GM18867 (cell line): ENCODE measurements around the gene SOCS2.

Experiments
- ATAC-seq: cut with Tn5 transposase; IDR thresholded peaks from one replicate; pipeline ENCODE4 v1.9.1; 2021; ENCODE audit warnings: mild to moderate bottlenecking, moderate library complexity; ENCODE audit not compliant: unreplicated experiment

Gene SOCS2

DNA sequence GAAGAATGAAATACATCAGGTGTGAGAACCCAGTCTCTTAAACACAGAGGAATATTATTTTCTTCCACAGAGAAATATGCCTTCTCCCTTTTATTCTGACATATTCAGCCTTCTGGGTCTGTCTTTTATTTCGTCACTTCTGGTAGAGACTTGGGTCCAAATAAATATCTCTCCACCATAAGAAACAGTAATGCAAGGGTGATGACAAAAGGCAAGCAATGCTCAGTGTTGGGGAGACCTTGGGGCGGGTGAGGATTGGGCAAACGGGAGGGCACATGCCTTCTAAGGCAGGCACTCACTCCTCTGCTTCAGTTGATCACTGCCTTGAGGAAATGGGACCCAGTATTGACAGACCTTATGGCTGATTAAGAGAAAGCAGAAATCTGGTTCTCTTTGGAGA is 6.7 kb upstream of the SOCS2 start:
- ATAC-seq, result no peak

DNA sequence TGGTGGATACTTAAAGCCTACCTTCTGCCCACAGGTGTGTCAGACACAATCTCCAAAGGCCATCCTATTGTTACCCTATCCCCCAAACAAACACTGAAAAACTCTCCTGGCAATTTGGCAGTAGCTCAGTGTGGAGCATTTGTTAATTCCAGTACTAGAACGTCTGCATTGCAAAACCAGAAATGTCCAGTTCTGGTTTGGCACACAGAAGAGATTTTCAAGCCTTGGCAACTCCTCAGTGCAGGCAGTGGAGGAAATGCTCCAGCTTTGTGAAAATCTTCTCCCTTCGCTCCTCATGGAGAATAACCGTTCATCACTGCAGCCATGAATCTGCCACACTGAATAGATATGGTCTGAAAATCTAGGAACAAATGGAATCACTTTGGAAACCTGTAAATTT is 5.3 kb upstream of the SOCS2 start:
- ATAC-seq, result no peak

DNA sequence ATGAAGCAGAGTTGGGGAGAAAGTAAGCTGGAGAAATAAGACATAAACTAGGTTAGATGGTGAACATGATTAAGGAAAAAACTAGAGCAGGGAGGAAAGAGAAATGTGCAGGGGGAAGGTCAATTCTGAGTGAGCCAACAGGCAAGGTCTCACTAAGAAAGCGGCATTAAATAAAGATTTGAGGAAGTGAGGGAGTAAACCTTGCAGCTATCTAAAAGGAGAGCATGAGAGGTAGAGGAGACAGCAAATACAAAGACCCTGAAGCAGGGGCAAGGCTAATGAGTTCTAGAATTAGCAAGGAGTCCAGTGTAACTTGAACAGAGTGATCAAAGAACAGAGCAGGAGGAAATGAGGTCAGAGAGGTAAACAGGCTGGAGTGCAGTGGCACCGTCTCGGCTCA is 4.4 kb upstream of the SOCS2 start:
- ATAC-seq, result no peak

DNA sequence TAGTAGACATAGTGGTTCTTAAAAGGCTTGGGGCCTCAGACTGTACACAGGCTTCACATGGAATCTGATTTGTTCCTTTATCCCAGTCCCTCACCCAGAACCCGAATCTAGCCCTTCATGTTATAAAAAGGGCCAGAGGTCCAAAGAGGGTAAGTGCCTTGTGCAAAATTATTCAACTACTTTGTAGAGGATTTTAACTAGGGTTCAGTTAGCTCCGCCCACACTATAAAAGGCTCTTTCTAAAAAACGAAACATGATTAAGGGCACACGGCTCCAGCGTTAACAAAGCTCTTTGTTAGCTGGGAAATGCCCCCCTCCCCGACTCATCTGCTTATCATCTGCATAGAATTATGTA is 3.2 kb upstream of the SOCS2 start:
- ATAC-seq, result peak; percentile 0

DNA sequence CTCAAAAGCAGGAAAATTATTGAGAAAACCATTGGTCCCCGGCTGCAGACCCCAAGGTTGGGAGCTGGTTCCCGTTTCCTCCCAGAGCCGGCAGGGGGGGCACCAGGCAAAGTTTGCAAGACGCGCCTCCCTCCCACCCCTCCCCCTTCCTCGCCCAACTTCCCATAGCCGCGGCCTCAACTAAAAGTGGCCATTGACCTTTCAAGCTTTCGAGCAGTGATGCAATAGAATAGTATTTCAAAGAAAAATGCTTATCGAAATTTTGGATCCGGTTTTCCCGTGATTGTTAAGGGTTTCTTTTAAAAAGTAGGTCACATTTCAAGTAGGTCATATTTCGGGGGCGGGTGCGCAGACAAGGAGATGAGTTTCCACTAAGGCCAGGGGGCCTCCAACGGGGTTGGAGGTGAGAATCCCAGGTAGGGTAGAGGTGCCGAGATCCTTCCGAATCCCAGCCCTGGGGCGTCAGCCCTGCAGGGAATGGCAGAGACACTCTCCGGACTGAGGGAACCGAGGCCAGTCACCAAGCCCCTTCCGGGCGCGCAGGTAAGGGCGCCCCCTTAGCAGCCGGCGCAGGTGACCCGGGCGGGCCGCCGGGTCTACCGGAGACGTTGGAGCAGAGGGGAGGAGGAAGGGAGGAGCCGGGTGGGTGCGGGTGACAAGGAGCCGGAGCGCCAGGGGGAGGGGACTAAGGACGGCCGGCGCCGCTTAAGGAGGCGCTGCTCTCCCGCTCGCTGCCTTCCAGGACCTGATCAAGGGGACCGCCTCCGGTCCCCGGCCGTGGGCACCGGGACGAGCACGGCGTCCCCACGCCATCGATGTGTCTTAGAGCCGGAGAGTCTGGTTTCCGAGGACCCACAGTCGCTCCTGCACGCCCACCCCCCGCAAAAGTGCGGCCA is 2.6 kb upstream of the SOCS2 start:
- ATAC-seq, result peak; percentile 46

DNA sequence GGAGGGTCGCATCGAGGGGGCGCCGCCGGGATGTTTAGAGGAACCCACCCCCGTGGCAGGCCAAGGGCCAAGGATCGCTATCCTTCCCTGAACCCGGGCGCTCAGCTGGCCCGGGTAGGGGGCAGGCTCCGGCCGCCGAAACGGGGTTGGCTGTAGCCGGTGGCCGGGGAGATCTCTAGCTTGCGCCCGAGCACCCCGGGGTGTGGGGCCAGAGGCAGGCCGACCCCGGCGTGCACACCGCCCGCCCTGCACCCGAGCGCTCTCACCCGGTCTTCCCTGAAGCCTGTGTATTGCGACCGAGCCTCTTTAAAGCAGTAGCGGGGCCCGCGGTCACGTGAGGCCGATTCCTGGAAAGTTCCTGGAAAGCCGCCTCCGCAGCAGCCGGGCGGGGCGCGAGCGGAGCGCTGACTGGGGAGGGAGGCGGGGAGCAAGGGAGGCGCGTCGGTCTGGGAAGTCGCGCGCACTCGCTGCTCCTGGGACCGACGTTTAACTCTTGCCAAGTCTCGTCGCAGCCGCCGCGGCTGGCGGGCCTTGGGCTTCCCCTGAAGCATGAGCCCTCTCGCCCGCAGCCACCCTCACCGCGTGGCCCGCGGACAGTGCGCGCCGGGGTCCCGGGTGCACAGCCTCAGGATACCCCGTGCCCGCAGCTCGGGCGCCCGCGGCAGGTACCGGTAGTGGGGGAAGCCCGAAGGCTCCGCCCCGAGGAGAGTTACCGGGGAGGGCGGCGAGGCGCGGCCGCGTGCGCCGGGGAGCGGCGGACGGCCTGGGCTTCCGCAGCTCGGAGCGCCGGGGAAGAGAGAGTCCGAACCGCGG is 1.7 kb upstream of the SOCS2 start:
- ATAC-seq, result peak; percentile 56

DNA sequence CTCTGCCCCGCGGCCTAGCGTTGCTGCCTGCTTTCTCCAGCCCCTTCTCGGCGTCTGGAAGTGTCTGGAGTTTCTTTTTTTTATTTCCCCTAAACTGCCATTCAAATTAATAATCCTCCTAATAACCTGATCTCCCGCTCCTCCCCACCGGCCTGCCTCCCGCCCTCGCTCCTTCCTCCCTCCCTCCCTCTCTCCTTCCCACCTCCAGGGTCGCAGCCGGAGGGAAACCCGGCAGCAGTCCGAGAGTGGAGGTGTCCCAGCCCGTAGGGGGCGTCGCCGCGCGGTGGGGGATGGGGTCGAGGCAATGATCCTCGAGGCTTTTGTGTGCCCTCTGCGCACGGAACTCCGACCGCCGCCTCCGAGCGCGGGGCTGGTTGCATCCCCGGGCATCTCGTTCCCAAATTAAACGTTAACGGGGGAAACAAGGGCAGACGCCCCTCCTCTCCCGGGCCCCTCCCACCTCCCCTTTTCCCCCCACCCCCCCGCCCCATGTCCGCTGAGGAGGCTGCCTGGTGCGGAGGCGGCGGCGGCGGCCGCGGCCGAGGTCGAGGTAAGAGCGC is 1.0 kb upstream of the SOCS2 start:
- ATAC-seq, result peak; percentile 21

DNA sequence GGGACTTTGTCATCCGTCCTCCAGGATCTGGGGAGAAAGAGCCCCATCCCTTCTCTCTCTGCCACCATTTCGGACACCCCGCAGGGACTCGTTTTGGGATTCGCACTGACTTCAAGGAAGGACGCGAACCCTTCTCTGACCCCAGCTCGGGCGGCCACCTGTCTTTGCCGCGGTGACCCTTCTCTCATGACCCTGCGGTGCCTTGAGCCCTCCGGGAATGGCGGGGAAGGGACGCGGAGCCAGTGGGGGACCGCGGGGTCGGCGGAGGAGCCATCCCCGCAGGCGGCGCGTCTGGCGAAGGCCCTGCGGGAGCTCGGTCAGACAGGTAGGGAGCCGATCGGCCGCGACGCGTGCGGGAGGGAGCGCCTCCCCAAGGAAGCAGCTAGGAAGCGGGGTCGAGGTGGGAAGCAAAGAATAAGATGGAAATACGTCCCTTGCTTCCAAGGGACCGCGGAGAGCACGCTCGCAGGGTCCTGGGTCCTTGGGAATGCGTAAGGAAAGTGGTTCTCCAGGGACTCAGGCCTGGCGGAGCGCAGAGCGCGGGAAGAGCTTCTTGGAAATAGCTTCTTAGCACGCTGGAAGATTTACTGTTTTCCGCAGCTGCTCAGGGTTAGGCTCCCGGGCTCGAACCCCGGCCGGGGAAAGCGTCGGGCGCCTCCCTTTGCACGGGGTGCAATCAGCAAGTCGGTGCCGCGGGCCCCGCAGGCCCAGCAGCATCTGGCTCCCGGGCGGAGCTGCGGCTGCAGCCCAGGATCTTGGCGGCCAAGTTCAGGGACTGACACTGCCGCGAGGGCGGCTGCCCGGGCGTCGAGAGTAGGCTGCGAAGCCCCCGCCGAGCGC is 457 bp downstream of the SOCS2 start:
- ATAC-seq, result no peak

DNA sequence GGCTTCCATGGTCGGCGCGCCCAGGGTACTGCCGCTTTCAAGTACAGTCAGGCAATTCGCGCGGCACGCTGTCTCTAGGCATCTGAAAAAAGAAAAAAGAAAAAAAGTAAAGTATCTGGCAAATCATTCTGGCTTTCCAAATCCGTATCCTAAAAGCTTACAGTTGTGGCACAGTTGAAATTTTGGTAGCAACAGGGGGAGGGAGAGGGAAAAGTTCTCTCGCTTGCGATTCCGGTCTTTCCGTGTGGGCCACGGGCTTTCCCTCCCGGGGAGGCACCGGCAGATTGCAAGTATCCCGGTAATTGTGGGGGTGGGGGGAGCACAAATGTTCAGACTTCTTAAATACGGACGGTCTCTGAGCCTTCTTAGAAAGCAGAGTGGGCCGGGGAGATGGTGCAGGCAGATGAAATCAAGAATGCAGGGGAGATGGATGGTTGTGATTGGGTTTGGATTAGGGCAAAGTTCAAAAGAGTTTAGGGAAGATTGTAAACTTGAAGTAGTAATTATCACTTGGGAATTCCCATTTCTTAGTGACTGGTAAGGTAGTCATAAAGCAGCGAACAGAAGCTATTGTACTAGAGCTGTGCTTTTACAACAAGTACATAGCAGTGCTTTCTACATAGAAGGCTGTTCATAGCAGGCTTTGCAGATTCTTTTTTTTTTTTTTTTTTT is 1.2 kb downstream of the SOCS2 start:
- ATAC-seq, result no peak

DNA sequence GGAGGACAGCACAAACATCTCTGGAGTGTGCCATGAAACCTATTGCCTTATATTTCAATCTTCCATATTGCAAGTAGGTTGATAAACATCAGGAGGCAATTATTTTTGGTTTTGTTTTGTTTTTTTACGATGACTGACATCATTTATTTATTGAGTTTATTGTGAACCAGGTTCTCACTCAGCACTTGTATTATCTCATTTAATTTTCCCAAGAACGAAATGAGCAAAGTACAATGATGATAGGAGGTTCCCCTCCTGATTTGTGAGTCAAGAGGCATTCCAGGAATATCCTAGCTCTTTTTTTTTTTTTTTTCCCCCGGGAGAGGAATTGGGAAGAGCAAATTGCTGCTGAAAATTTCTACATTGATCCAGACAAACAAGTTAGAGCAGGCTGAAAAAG is 4.7 kb downstream of the SOCS2 start:
- ATAC-seq, result no peak

DNA sequence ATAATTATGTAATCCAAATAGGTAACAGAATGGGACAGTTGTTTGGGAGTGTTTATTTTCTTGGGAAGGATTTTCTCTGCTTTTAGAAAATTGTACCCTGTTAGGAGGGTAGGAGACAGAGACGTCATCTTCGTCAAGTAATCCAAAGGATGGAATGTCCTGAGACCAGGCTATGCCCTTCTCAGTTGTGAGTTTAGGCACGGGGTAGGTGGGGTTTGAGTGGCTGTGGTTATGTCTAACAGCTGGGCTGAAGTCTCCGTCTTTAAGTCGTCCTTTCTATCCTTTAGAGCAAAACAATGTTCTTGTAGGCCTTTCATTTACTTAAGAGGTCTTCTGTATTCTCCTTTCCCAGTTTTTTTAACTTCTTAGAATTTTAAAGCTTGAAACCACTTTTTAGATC is 5.7 kb downstream of the SOCS2 start:
- ATAC-seq, result no peak

DNA sequence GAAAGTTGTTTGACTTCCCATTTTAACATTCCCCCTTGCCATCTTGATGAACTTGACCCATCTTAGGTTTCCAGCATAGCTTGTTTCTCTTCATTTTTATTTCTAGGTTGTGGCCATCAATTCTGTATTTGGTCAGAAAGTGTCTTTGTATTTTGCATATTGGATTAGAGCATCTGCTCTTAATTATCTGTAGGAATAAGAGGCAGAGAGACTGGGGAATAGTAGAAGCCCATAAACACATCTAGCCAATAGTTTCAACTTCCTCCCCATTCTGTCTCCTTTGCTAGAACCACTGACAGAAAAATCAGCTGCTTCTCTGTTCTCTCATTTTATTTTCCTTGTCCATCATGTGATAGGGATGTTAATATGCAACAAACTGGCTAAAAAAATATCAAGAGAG is 8.2 kb downstream of the SOCS2 start:
- ATAC-seq, result no peak

DNA sequence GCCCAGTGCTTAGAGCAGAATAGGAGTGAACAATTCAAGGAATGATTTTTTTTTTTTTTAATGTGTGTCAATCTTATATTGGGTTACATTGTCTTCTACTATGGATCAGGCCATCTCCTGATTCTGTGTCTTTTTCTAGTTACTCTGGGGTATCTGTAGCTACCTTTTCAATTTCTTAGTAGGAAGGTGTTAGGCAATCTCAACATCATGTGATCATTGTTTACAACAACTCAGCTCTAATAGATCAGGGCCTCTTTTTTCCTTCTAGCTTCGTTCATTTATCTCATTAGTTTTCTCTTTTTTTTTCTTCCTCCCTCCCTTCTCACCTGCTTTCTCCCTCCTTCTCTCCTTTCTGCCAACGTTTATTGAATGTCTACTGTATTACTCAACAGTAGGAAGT is 8.9 kb downstream of the SOCS2 start:
- no peak for ATAC-seq

DNA sequence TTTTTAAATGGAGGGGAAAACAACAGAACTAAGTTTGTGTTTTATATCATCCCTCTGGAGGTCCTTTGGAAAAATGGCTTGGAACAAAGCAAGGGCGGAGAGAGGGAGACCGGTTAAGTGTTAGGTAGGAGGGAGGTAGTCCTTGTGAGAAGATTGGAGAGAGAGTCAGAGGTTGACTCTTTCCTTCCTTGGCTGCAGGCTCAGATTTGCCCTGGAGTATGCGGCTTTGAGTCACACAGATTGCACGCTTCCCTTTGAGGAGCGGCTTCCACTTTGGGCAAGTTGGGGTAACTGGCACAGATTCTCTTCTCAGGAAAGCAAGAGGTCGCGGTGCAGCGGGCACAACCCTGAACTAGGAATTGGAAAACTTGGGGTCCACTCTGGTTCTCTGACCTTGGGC is 9.9 kb downstream of the SOCS2 start:
- no peak for ATAC-seq

DNA sequence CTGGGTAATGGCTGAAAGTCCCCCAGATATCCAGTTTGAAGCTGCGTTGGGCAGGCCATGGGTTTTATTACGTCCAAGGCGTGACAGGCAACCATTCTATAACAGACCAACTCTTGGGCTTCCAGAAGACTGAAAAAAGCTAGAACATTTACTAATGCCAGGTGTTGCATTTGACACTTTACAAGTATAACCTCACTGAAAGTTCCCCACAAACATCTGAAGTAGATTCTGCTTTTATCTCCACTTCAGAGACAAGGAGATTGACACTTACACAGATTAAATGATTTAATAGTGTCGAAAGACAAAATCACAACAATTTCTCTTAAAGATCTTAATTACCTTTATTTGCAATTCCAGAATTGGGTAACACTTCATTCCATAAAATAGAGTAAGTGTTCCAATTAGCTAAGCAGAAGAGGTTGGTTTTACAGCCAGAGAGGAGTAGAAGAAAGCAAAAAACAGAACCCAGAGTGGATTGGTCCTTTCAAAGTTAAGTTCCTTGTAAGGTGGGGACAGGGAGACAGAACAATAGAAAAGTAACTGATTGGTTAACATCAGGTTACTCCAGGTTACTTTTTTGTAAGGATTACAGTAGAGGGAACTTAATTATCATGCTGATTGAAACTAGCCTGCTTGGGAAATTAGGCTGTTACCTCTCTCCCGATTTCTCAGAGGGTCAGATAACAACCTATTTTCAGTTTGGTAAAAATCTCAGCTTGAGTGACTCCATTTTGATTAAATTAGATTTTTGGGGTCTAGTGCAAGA is 11.3 kb downstream of the SOCS2 start:
- ATAC-seq, result no peak

DNA sequence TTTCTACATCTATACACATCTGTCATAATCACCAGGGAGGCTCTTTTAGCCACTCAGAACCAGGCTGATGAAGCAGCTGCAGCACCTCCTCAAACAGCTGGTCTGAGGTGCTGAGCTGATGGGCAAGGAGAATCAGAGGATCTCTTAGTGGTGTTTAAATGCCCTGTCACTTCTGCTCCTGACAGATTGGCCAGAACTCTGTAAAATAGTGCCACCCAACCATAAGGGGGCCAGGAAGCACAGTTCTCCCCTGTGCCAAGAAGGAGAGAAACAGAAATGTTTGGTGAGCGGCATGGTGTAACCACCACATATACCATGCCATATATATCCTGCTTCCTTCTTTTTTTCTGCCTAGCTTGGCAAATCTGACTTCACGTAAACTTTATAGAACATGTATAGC is 12.8 kb downstream of the SOCS2 start:
- ATAC-seq, result no peak

DNA sequence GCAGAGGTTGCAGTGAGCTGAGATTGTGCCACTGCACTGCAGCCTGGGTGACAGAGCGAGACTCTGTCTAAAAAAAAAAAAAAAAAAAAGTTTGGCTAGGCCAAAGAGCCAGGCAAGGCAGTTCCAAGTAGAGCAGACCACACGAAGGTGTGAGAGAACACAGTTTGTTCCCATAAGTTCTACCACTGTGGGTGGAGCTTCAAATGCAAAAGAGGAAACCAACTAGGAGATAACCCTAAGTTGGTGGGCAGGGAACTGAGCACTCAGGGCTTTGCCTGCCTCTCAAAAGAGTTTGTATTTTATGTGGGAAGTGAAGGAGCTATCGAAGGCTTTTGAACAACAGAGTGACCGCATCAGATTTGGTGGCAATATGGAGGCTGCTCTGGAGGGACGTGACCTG is 15.1 kb downstream of the SOCS2 start:
- no peak for ATAC-seq

DNA sequence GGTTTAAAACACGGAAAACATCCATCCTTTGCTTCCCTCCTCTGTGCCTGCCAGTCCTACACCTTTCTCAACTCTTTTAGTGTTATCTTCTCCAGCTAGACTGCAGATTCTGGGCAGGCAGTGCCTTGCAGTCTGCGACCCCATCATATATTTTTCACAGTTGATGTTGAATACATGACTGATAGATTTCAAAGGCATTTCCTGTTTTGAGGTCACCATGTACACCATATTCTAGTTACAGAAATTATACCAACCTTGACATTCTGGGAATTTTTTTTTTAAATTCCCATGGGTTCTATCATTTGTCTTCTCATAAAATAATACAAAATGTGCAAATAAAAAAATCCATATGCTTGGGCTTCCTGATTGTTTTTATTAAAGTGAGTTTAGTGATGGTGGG is 16.6 kb downstream of the SOCS2 start:
- no peak for ATAC-seq

DNA sequence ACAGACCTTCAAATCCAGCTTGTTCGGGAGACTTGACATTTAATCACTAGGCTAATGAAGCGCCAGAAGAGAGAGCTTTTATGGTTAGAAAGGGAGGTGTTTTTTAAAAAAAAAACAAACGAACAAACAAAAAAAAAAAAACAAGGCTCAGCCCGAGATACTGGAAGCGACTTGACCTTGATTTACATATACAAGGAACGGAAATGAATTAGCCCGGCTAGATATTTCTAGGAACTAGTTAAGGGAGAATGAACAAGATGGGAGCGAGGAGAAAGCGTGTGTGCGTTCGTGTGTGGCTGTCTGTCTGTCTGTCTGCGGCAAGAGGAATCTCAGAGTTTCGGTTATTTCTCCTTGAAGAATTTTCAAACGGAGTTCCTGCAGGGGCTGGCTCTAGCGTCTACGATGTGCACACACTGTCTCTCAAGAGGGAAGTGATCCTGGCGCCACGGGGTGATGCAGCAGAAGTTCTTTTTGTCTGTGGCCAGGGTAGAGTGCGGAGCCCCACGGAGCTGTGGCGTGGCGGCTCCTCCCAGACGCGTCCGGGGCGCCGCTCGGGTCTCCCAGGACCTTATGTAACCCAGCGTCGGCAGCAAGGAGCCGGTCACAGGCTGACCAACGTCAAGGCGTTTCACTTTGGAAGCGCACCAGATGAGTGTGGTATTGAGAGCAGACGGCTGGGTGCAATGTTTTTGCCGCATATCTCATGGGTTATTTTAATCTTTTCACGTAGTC is 18.8 kb downstream of the SOCS2 start:
- peak; percentile 82 for ATAC-seq
